D721Med (cell line): ENCODE data around the gene UTS2R.

Experiments used
- DNase-seq: peaks from one replicate; pipeline ENCODE4 v3.0.0; 2011; ENCODE audit warnings: low spot score; ENCODE audit not compliant: insufficient read length
- FAIRE-seq: peaks from 2 replicates; lab custom pipeline; 2011; peaks lifted over from hg19 to GRCh38; lab: Jason Lieb, UNC
- TF ChIP-seq, protein P1 (sequence below): IDR thresholded peaks from 2 replicates; pipeline ENCODE4 v1.5.1; 2012; ENCODE audit warnings: mild to moderate bottlenecking, control low read depth; ENCODE audit not compliant: insufficient read depth; ENCODE audit errors: missing control alignments

The UTS2R gene

DNA sequence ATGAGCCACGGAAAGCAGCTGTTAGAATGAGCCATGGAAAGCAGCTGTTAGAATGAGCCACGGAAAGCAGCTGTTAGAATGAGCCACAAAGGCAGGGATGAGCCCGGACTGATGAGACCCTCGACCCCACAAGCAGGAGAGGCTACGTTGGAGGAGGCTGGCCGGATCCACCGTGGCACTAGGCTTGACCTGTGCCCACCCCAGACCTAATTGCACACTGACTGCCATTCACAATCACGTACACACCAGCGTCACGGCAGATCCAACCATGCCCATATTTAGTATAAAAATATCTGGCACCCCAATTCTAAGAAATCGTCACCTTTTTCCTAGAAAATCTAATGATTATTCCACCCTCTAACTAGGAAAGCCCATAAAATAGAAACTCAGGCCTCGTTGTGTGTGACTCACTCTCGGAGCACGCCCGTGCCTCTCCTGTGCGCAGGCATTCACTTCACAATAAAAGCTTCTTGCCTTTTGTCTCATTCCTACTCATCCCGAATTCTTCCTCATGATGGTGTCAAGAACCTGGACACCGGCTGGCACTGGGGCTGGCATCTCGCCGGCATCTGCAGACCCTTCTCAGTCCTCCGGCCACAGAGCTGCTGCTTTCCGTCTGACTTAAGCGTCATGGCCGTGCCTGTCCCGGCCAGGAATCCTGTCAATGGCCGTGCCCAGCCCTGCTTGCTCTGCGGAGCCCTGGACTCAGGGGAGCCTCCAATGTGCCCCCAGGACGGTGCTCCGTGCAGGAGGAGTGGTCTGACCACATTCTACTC is 32.5 kb upstream of the UTS2R start:
- FAIRE-seq (no peak), DNase-seq (no peak)
- TF ChIP-seq, protein P1, sequence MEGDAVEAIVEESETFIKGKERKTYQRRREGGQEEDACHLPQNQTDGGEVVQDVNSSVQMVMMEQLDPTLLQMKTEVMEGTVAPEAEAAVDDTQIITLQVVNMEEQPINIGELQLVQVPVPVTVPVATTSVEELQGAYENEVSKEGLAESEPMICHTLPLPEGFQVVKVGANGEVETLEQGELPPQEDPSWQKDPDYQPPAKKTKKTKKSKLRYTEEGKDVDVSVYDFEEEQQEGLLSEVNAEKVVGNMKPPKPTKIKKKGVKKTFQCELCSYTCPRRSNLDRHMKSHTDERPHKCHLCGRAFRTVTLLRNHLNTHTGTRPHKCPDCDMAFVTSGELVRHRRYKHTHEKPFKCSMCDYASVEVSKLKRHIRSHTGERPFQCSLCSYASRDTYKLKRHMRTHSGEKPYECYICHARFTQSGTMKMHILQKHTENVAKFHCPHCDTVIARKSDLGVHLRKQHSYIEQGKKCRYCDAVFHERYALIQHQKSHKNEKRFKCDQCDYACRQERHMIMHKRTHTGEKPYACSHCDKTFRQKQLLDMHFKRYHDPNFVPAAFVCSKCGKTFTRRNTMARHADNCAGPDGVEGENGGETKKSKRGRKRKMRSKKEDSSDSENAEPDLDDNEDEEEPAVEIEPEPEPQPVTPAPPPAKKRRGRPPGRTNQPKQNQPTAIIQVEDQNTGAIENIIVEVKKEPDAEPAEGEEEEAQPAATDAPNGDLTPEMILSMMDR, result no peak

DNA sequence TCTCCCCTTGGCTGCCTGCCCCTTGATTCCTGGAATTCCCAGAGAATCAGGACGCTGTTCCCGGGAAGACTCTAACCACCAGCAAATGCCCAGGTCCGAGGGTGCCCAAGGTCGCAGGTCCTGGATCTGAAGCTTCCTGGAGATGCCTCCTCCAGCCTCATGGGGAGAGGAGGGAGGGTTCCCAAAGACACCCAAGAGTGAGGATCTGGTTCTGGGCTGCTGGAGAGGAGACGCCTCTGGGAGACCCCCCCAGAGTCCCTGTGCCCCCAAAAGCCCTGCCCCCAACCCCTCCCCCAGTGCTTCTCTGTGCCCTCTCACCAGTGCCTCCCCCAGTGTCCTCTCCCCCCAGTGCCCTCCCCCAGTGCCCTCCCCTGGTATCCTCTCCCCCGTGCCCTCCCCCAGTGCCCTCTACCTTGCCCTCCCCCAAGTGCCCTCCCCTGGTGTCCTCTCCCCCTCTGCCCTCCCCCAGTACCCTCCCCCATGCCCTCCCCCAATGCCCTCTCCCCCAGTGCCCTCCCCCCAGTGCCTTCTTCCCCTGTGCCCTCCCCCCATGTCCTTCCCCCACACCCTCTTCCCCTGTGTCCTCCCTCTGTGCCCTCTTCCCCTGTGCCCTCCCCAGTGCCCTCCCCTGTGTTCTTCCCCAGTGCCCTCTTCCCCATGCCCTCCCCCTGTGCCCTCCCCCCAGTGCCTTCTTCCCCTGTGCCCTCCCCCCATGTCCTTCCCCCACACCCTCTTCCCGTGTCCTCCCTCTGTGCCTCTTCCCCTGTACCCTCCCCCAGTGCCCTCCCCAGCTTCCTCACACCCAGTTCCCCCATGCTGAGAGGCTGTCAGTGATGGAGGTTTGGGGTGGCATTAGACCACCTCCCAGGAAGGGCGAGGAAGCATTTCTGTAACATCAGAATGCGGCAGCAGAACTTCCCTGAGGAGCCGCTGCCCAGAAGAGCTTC is 31.7 kb upstream of the UTS2R start:
- no peak for DNase-seq
- TF ChIP-seq, protein P1, result no peak
- no peak for FAIRE-seq

DNA sequence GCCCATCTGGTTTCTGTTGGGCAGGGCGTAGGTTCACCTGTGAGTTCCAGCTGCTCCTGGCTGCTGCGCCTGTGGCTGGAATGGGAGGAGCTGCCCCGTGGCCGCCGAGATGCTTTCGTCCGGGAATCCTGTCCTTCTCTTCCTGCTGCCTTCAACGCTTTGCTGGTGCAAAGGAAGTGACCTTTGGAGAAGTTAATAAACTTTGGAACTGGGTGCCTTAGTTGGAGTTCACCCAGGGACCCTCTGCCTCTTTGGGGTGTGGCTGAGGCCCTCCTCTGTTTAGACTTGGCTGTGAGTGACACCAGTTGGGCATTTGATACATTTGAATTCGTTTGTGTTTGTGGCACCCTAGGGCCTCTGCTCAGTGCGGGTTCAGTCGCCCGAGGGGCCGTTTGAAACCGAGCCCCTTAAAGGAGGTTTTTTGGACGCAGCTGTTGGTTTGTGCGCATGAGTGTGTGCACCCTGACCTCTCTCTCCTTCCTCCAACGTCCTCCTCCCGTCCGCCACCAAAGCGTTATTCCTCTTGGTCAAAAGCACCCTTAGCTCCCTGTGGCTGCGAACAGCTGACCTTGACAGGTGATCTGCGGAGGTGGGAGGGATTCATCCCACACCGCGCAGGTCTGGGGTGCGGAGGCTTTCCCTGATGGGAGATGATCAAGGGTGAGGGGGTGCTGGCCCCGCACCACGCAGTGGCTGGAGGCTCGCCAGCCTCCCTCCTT is 29.0 kb upstream of the UTS2R start:
- FAIRE-seq (no peak), DNase-seq (no peak)
- TF ChIP-seq, protein P1, result no peak

- DNase-seq, result no peak
- no peak for FAIRE-seq
- TF ChIP-seq, protein P1, result no peak
Observed at GRCh38 chr17:82343560-82343959, 28.0 kb upstream of the UTS2R start.

DNA sequence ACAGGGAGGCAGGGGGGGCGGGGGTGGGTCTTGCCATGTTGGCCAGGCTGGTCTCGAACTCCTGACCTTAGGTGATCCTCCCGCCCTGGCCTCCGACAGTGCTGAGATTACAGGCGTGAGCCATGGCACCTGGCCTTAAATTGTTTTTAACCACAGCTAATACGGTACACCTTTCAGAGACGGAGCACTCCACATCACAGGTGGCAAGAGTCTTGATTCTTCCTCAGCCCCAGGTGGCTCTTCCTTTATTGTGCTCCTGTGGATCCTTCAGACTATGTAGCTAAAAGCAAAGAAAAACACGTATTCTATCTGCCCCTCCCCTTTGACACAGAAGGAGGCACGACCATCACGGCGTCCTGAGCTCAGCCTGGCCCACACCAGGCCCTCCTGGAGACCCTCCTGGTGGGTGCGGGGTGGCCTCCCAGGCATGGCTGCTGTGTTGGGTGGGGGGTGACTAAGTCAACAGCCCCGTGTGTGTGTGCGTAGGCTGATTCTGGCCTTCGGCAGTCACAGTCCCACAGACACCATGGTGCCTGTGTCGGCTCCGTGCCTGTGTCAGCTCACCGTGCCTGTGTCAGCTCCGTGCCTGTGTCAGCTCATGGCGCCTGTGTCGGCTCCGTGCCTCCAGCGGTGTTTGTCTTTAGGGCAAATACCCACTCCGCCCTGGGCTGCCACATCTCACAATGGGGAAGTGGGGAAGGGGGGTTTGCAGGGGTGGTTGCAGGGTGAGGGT is 27.2 kb upstream of the UTS2R start:
- TF ChIP-seq, protein P1, result no peak
- no peak for FAIRE-seq
- no peak for DNase-seq

DNA sequence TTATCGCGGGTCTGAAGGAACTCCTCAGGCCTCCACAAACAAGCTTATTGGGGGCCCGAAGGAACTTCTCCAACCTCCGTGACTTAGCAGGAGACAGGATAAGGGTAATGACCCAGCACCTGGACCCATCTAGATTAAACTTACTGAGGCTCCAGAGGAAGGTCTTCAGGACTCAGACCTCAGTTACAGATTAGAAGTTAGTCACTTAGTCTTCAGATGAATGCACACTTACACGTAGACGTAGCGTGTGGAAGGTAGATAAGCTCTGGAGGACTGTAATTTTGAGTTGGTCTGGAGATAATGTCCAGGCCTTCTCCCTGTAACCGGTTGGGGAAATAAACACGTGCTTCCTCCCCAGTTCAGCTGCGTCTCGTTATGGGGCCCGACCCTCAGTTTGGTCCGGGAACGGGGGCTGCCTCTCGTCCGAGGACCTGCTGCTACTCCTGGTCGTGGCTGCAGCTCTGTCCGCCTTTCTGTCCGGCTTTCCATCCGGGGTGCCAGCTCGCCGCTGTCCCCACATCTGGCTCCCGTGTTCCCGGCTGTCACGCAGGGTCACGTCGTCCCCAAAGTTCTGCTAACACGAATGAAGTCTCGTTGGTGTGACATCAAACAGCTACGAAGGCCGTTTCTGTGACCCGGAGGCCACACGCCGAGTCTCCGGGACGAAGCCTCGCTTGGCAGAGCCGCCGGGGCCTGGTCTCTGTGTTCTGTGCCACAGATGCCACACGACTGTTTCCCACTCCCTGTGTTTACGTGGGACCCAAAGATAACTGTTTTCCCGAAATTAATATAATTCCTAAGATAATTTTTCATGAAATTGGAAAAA is 26.2 kb upstream of the UTS2R start:
- FAIRE-seq, result no peak
- TF ChIP-seq, protein P1, result no peak

More for the DNA sequence above, 26.2 kb upstream of the UTS2R start:
- DNase-seq, result no peak
